Panc1 (cell line): ENCODE results near the gene QRFP. TPM values are rescaled to one million over a fixed set of nuclear protein-coding genes. Genes with fewer than 3 reads are reported as not detected.
"Not testable (repeated sequence)": the region's sequence is repeated elsewhere in the genome, so short reads cannot be mapped to it uniquely, and the experiment has no call there.

Source experiments
- ATAC-seq: fragments of 200-7000 bp; cut with Tn5 transposase; 2 replicates; pipeline ENCODE4 v1.9.1; 2020; ENCODE audit warnings: mild to moderate bottlenecking, moderate library complexity
- BruUV-seq: library from RNA; stranded (reverse); fragments of 400-500 nt; replicated peaks from 2 replicates; lab custom pipeline; 2021; lab: Mats Ljungman, UMichigan
- CTCF ChIA-PET: fragments of 300-600 bp; sonication (Branson Sonifier 250); formaldehyde crosslinking; loops from one replicate; lab custom pipeline; 2022; ENCODE audit warnings: antibody characterized with exemption; lab: Charles Lee
- POLR2A ChIA-PET: fragments of 300-600 bp; sonication (Branson Sonifier 250); formaldehyde crosslinking; loops from one replicate; lab custom pipeline; 2022; ENCODE audit warnings: antibody characterized with exemption; lab: Charles Lee
- DNase-seq: peaks from one replicate; pipeline ENCODE4 v3.0.0-alpha.2; 2010; ENCODE audit warnings: low read depth, low spot score
- H3K27ac ChIP-seq: 2 replicates; pipeline ENCODE4 v1.5.1; 2011; ENCODE audit warnings: mild to moderate bottlenecking, low read length, inconsistent platforms
- H3K27me3 ChIP-seq: fragments of 200-500 bp; sonication (Bioruptor generic); 2 replicates; pipeline ENCODE4 v1.6.0; 2014; ENCODE audit warnings: low read length, inconsistent platforms; ENCODE audit not compliant: control insufficient read depth, insufficient read depth
- H3K36me3 ChIP-seq: fragments of 200-500 bp; sonication (Bioruptor generic); 2 replicates; pipeline ENCODE4 v1.5.1; 2014; ENCODE audit warnings: inconsistent platforms, mild to moderate bottlenecking, low read length, moderate library complexity; ENCODE audit not compliant: control insufficient read depth, insufficient read depth
- H3K4me1 ChIP-seq: 2 replicates; pipeline ENCODE4 v1.5.1; 2011; ENCODE audit warnings: inconsistent platforms, mild to moderate bottlenecking, low read length, moderate library complexity; ENCODE audit not compliant: control insufficient read depth, insufficient read depth
- H3K4me3 ChIP-seq, 2 experiments: 2 replicates each; pipeline ENCODE4 v1.5.1; 2011 to 2012; ENCODE audit warnings: low read depth in 2 of 2, low read length in 2 of 2, mild to moderate bottlenecking in 2 of 2, inconsistent platforms in 1 of 2, moderate library complexity in 1 of 2
- H3K9me3 ChIP-seq: fragments of 200-500 bp; sonication (Bioruptor generic); 2 replicates; pipeline ENCODE4 v1.5.1; 2014; ENCODE audit warnings: low read depth, mild to moderate bottlenecking, inconsistent platforms, low read length, moderate library complexity; ENCODE audit not compliant: control insufficient read depth, insufficient read depth
- SIN3A ChIP-seq: IDR thresholded peaks from 2 replicates; pipeline ENCODE4 v1.6.1; 2012; ENCODE audit warnings: low read depth, mild to moderate bottlenecking, low read length, moderate library complexity, borderline replicate concordance; ENCODE audit not compliant: insufficient read depth
- TCF7L2 ChIP-seq: IDR thresholded peaks from 2 replicates; pipeline ENCODE4 v1.6.1; 2011; ENCODE audit warnings: mild to moderate bottlenecking, low read depth, low read length, inconsistent platforms
- in situ Hi-C: cut with HindIII; loops from 2 replicates; pipeline ENCODE4 v1.10.0; 2016; ENCODE audit warnings: low sequenced_read_pairs, low pct_unique_long_range_greater_than_20kb
- intact Hi-C: fragments of 100-400 bp; cut with micrococcal nuclease; formaldehyde crosslinking; loops from one replicate; pipeline ENCODE4 v1.10.0; 2022; ENCODE audit not compliant: unreplicated experiment
- total RNA-seq: library from RNA; stranded (reverse); gene quantifications from one replicate; pipeline ENCODE4 v1.2.1, GENCODE V29; 2021; ENCODE audit not compliant: unreplicated experiment
- TF ChIP-seq, protein P1 (sequence below): fragments of 450-650 bp; IDR thresholded peaks from 2 replicates; pipeline ENCODE4 v1.5.1; 2017; ENCODE audit warnings: mild to moderate bottlenecking
- TF ChIP-seq, protein P2 (sequence below), 2 experiments: IDR thresholded peaks; 2 replicates each; pipeline ENCODE4 v1.6.1; 2011 to 2012; ENCODE audit warnings: low read depth in 2 of 2, control low read depth in 1 of 2, low read length in 1 of 2, mild to moderate bottlenecking in 1 of 2, moderate library complexity in 1 of 2; ENCODE audit not compliant: insufficient read depth in 1 of 2

The QRFP gene
- total RNA-seq, 1 experiment from 2014 or later = not detected

DNA sequence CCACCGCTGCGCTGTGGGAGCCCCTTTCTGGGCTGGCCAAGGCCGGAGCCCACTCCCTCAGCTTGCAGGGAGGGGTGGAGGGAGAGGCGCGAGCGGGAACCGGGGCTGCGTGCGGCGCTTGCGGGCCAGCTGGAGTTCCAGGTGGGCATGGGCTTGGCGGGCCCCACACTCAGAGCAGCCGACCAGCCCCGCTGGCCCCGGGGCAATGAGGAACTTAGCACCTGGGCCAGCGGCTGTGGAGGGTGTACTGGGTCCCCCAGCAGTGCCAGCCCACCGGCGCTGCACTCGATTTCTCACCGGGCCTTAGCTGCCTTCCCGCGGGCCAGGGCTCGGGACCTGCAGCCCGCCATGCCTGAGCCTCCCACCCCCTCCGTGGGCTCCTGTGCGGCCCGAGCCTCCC lies 13.4 kb upstream of the QRFP start:
- CTCF ChIA-PET, DNase-seq, H3K4me3 ChIP-seq, H3K4me1 ChIP-seq, H3K9me3 ChIP-seq, ATAC-seq, BruUV-seq, H3K27me3 ChIP-seq, intact Hi-C loops, in situ Hi-C loops, H3K36me3 ChIP-seq, H3K27ac ChIP-seq, POLR2A ChIA-PET: not testable (repeated sequence)

DNA sequence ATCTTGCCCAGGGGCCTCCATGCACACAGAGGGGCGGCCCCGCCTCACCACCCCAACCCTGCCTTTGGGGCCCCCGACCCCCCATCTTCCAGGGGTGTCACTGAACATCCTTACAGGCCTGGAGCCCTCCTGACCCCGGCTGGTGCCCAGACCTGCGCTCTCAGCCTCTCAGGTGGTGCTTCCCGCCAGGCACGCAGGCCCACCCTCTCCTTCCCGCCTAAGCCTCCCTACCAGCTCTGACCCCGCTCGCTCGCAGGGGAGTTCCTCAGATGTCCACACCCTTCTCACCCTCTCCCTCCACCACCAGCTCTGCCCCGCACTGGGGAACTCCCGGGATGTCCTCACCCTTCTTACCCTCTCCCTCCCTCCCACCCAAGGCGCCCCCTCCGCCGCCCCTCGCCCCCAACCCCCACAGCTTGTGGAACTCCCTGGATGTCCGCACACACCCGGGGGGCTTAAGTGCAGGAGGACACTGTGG lies 12.3 kb upstream of the QRFP start:
- Histone ChIP-seq H3K36me3 (no peaks in the 10 kb centered on the region), H3K9me3 (no peaks in the 10 kb centered on the region), H3K27ac (no peak overlapping the region), H3K4me3 (no peak overlapping the region), H3K27me3 (no peaks in the 10 kb centered on the region), H3K4me1 (0 out of 2 replicates have a peak, but pooled peaks cover 4% of the 10 kb centered on the region)
- DNase-seq (no peak), ATAC-seq (no peak)
- intact Hi-C loops (no loop called here), in situ Hi-C loops (no loop called here)
- BruUV-seq = no TSS peak
- TF ChIP-seq TCF7L2 = no peak
- TF ChIP-seq, protein P1, sequence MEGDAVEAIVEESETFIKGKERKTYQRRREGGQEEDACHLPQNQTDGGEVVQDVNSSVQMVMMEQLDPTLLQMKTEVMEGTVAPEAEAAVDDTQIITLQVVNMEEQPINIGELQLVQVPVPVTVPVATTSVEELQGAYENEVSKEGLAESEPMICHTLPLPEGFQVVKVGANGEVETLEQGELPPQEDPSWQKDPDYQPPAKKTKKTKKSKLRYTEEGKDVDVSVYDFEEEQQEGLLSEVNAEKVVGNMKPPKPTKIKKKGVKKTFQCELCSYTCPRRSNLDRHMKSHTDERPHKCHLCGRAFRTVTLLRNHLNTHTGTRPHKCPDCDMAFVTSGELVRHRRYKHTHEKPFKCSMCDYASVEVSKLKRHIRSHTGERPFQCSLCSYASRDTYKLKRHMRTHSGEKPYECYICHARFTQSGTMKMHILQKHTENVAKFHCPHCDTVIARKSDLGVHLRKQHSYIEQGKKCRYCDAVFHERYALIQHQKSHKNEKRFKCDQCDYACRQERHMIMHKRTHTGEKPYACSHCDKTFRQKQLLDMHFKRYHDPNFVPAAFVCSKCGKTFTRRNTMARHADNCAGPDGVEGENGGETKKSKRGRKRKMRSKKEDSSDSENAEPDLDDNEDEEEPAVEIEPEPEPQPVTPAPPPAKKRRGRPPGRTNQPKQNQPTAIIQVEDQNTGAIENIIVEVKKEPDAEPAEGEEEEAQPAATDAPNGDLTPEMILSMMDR = no peak
- CTCF ChIA-PET = no interaction called here
- POLR2A ChIA-PET = no interaction called here

DNA sequence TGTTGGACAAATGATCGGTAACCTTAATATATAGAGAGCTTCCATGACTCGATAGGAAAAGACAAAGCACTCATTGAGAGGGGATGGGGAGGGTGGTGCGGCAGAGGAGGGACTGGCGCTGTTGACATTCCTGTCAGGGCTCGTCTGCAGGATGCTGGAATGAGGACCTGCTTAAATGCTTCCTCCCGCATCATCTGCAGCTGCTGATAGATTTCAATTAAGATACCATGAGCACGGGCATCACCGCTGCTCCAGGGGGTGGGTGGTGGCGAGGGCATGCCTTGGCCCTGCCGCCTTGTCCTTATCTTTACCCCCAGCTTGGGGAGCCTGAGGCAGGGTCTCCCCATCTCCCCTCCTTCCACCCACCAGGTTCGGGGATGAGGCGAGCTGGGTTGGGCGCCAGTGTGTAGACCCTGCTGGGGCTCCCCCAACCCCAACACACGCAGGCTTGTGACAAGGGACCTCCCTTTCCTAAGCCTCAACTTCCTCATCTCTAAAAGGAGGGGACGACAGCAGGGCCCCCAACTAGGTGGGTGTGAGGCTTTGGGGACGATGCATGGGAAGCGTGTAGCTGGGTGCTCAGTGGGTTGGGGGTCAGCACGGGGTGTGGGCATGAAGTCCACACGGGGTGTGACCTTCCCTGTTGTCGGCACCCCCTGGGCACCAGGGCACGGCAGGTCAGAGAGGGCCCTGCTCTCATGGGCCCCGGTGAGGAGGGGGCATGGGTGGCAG lies 11.7 kb upstream of the QRFP start:
- H3K4me3 ChIP-seq = no peak overlapping the region
- no peaks in the 10 kb centered on the region for H3K9me3 ChIP-seq
- no peaks in the 10 kb centered on the region for H3K36me3 ChIP-seq
- no peak for DNase-seq
- in situ Hi-C loops (no loop called here), intact Hi-C loops (no loop called here)
- H3K27me3 ChIP-seq = no peaks in the 10 kb centered on the region
- H3K27ac ChIP-seq = no peak overlapping the region
- TF ChIP-seq, protein P2, sequence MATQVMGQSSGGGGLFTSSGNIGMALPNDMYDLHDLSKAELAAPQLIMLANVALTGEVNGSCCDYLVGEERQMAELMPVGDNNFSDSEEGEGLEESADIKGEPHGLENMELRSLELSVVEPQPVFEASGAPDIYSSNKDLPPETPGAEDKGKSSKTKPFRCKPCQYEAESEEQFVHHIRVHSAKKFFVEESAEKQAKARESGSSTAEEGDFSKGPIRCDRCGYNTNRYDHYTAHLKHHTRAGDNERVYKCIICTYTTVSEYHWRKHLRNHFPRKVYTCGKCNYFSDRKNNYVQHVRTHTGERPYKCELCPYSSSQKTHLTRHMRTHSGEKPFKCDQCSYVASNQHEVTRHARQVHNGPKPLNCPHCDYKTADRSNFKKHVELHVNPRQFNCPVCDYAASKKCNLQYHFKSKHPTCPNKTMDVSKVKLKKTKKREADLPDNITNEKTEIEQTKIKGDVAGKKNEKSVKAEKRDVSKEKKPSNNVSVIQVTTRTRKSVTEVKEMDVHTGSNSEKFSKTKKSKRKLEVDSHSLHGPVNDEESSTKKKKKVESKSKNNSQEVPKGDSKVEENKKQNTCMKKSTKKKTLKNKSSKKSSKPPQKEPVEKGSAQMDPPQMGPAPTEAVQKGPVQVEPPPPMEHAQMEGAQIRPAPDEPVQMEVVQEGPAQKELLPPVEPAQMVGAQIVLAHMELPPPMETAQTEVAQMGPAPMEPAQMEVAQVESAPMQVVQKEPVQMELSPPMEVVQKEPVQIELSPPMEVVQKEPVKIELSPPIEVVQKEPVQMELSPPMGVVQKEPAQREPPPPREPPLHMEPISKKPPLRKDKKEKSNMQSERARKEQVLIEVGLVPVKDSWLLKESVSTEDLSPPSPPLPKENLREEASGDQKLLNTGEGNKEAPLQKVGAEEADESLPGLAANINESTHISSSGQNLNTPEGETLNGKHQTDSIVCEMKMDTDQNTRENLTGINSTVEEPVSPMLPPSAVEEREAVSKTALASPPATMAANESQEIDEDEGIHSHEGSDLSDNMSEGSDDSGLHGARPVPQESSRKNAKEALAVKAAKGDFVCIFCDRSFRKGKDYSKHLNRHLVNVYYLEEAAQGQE (IDR thresholded peaks at IDR 0.05; ENCODE audit: insufficient read depth in 1 of 2, low read depth in 2 of 2, low read length in 1 of 2) = no peak
- no peak for TF ChIP-seq SIN3A
- TF ChIP-seq, protein P1 = no peak
- no peak for TF ChIP-seq TCF7L2
- ATAC-seq = no peak
- ChIA-PET CTCF (interaction anchor here (0.7 kb wide), 1 partner anchor 7 kb away, joined by 5 read pairs; no protein-coding TSS in a partner anchor), POLR2A (interaction anchor here (0.7 kb wide), 1 partner anchor 18 kb away, joined by 7 read pairs; no protein-coding TSS in a partner anchor)
- no TSS peak for BruUV-seq
- 0 out of 2 replicates have a peak, but pooled peaks cover 4% of the 10 kb centered on the region for H3K4me1 ChIP-seq
